ENCODE measurements around the gene POU2F1. TPM values are rescaled to one million over a fixed set of nuclear protein-coding genes. Genes with fewer than 3 reads are reported as not detected.

Gene POU2F1
- total and polyA plus RNA-seq, 4 donors = 1.1 to 28.6 (median 13.7) TPM

- Histone ChIP-seq H3K27me3 (ENCODE audit: control insufficient read depth in 1 of 2, insufficient read depth in 2 of 2, low read length in 1 of 2) (no peaks in the 10 kb centered on the region), H3K27ac (ENCODE audit: low read depth in 1 of 2, low read length in 2 of 2) (no peak overlapping the region), H3K4me3 (ENCODE audit: low read length in 2 of 2) (no peak overlapping the region), H3K4me1 (ENCODE audit: control insufficient read depth in 1 of 2, insufficient read depth in 2 of 2, low read length in 2 of 2) (peaks cover 0 to 2% of the 10 kb centered on the region in 2 donors), H3K36me3 (ENCODE audit: control insufficient read depth in 1 of 2, insufficient read depth in 2 of 2, low read length in 1 of 2) (no peaks in the 10 kb centered on the region), H3K9me3 (ENCODE audit: control insufficient read depth, low read length) (no peaks in the 10 kb centered on the region)
- DNase-seq = no peak
- 96 to 98% methylated on average over 5 of the region's 5 CpGs for WGBS, 2 donors
- no peak for ATAC-seq (ENCODE audit: low FRiP score)
- intact Hi-C loops (cut with DNase I) = no loop called here
Measured at GRCh38 chr1:167278497-167278896, 57.8 kb downstream of the POU2F1 start.

- WGBS, 2 donors = 91 to 94% methylated on average over 3 of the region's 3 CpGs
- H3K27me3 ChIP-seq (ENCODE audit: control insufficient read depth in 1 of 2, insufficient read depth in 2 of 2, low read length in 1 of 2) = no peaks in the 10 kb centered on the region
- H3K27ac ChIP-seq (ENCODE audit: low read depth in 1 of 2, low read length in 2 of 2) = no peak overlapping the region
- no peak overlapping the region for H3K4me3 ChIP-seq (ENCODE audit: low read length in 2 of 2)
- H3K36me3 ChIP-seq (ENCODE audit: control insufficient read depth in 1 of 2, insufficient read depth in 2 of 2, low read length in 1 of 2) = no peaks in the 10 kb centered on the region
- no peaks in the 10 kb centered on the region for H3K9me3 ChIP-seq (ENCODE audit: control insufficient read depth, low read length)
- intact Hi-C loops (cut with DNase I) = no loop called here
- ATAC-seq (ENCODE audit: low FRiP score) (no peak), DNase-seq (no peak)
- H3K4me1 ChIP-seq (ENCODE audit: control insufficient read depth in 1 of 2, insufficient read depth in 2 of 2, low read length in 2 of 2) = peaks cover 0 to 2% of the 10 kb centered on the region in 2 donors
Measured at GRCh38 chr1:167280912-167281311, 60.2 kb downstream of the POU2F1 start.

GRCh38 chr1:167288390-167289074 is 67.8 kb downstream of the POU2F1 start:
- DNase-seq (no peak), ATAC-seq (ENCODE audit: low FRiP score) (no peak)
- Histone ChIP-seq H3K9me3 (ENCODE audit: control insufficient read depth, low read length) (no peaks in the 10 kb centered on the region), H3K36me3 (ENCODE audit: control insufficient read depth in 1 of 2, insufficient read depth in 2 of 2, low read length in 1 of 2) (no peaks in the 10 kb centered on the region), H3K4me1 (ENCODE audit: control insufficient read depth in 1 of 2, insufficient read depth in 2 of 2, low read length in 2 of 2) (peaks cover 2 to 3% of the 10 kb centered on the region in 2 donors), H3K27ac (ENCODE audit: low read depth in 1 of 2, low read length in 2 of 2) (no peak overlapping the region), H3K27me3 (ENCODE audit: control insufficient read depth in 1 of 2, insufficient read depth in 2 of 2, low read length in 1 of 2) (no peaks in the 10 kb centered on the region), H3K4me3 (ENCODE audit: low read length in 2 of 2) (no peak overlapping the region)
- intact Hi-C loops (cut with DNase I) = no loop called here
- WGBS, 2 donors = 89 to 90% methylated on average over 3 of the region's 3 CpGs

GRCh38 chr1:167289075-167289442 is 68.4 kb downstream of the POU2F1 start:
- H3K27ac ChIP-seq (ENCODE audit: low read depth in 1 of 2, low read length in 2 of 2) = no peak overlapping the region
- no peaks in the 10 kb centered on the region for H3K27me3 ChIP-seq (ENCODE audit: control insufficient read depth in 1 of 2, insufficient read depth in 2 of 2, low read length in 1 of 2)
- no peak overlapping the region for H3K4me3 ChIP-seq (ENCODE audit: low read length in 2 of 2)
- intact Hi-C loops (cut with DNase I) = no loop called here
- WGBS, 2 donors = 89 to 93% methylated on average over 1 of the region's 1 CpG
- ATAC-seq (ENCODE audit: low FRiP score) (no peak), DNase-seq (no peak)
- H3K9me3 ChIP-seq (ENCODE audit: control insufficient read depth, low read length) = no peaks in the 10 kb centered on the region
- H3K36me3 ChIP-seq (ENCODE audit: control insufficient read depth in 1 of 2, insufficient read depth in 2 of 2, low read length in 1 of 2) = no peaks in the 10 kb centered on the region
- peaks cover 2 to 3% of the 10 kb centered on the region in 2 donors for H3K4me1 ChIP-seq (ENCODE audit: control insufficient read depth in 1 of 2, insufficient read depth in 2 of 2, low read length in 2 of 2)

DNA sequence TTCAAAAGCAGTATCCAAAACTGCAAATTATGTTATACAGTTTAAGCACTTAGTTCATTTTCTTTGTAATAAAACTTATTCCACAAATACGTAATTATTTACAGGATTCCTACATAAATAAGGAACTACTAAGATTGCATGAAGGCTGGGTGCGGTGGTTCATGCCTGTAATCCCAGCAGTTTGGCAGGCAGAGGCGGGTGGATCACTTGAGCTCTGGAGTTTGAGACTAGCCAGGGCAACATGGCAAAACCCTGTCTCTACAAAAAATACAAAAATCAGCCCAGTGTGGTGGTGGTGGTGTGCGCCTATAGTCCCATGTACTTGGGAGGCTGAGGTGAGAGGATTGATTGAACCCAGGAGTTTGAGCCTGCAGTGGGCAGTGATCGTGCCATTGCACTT is 69.3 kb downstream of the POU2F1 start:
- intact Hi-C loops (cut with DNase I) = no loop called here
- WGBS, 2 donors = 95% methylated on average over 5 of the region's 5 CpGs
- Histone ChIP-seq H3K27me3 (ENCODE audit: control insufficient read depth in 1 of 2, insufficient read depth in 2 of 2, low read length in 1 of 2) (no peaks in the 10 kb centered on the region), H3K4me1 (ENCODE audit: control insufficient read depth in 1 of 2, insufficient read depth in 2 of 2, low read length in 2 of 2) (peaks cover 2 to 3% of the 10 kb centered on the region in 2 donors), H3K36me3 (ENCODE audit: control insufficient read depth in 1 of 2, insufficient read depth in 2 of 2, low read length in 1 of 2) (no peaks in the 10 kb centered on the region), H3K4me3 (ENCODE audit: low read length in 2 of 2) (no peak overlapping the region), H3K27ac (ENCODE audit: low read depth in 1 of 2, low read length in 2 of 2) (no peak overlapping the region), H3K9me3 (ENCODE audit: control insufficient read depth, low read length) (no peaks in the 10 kb centered on the region)
- no peak for DNase-seq
- no peak for ATAC-seq (ENCODE audit: low FRiP score)

DNA sequence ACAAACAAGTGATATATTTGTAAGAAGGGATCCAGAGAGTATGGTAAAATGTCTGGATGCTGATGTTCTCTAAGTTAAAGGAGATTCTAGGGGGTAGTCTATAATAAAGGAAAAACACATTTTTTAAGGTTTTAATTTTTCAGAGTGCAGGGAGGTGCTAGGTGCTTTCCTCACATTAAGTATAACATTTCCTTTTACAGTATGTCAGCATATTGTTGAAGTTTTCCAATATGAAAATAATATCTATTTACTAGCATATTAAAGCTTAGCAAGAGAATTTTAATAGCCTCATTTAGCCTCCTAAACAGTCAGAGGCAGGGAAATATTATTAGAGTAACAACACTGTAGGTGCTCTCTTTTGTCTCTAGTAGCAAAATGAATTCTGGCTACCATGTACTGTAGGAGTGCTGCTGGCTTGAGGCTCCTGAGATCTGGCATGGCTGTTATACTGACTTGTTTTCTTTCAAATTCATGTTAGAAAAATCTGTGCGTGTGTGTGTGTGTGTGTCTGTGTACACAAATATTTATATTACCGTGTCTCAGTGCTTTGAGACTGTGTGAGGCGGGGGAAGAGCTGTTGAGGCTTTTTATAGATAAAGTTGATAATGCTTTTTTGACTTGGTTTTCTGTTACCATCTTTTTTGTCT is 71.0 kb downstream of the POU2F1 start:
- no peaks in the 10 kb centered on the region for H3K36me3 ChIP-seq (ENCODE audit: control insufficient read depth in 1 of 2, insufficient read depth in 2 of 2, low read length in 1 of 2)
- 24 to 30% methylated on average over 3 of the region's 3 CpGs for WGBS, 2 donors

GRCh38 chr1:167292216-167292615 is 71.5 kb downstream of the POU2F1 start:
- Histone ChIP-seq H3K36me3 (ENCODE audit: control insufficient read depth in 1 of 2, insufficient read depth in 2 of 2, low read length in 1 of 2) (no peaks in the 10 kb centered on the region), H3K27me3 (ENCODE audit: control insufficient read depth in 1 of 2, insufficient read depth in 2 of 2, low read length in 1 of 2) (no peaks in the 10 kb centered on the region), H3K9me3 (ENCODE audit: control insufficient read depth, low read length) (no peaks in the 10 kb centered on the region), H3K27ac (ENCODE audit: low read depth in 1 of 2, low read length in 2 of 2) (no peak overlapping the region), H3K4me3 (ENCODE audit: low read length in 2 of 2) (no peak overlapping the region), H3K4me1 (ENCODE audit: control insufficient read depth in 1 of 2, insufficient read depth in 2 of 2, low read length in 2 of 2) (peaks cover 2 to 3% of the 10 kb centered on the region in 2 donors)
- ATAC-seq (ENCODE audit: low FRiP score) = no peak
- DNase-seq = no peak
- intact Hi-C loops (cut with DNase I) = no loop called here

More for the DNA sequence above, 71.0 kb downstream of the POU2F1 start:
- intact Hi-C loops (cut with DNase I) = no loop called here
- no peak overlapping the region for H3K4me3 ChIP-seq (ENCODE audit: low read length in 2 of 2)
- H3K27me3 ChIP-seq (ENCODE audit: control insufficient read depth in 1 of 2, insufficient read depth in 2 of 2, low read length in 1 of 2) = no peaks in the 10 kb centered on the region
- no peak overlapping the region for H3K27ac ChIP-seq (ENCODE audit: low read depth in 1 of 2, low read length in 2 of 2)
- H3K9me3 ChIP-seq (ENCODE audit: control insufficient read depth, low read length) = no peaks in the 10 kb centered on the region
- H3K4me1 ChIP-seq (ENCODE audit: control insufficient read depth in 1 of 2, insufficient read depth in 2 of 2, low read length in 2 of 2) = peaks cover 2 to 3% of the 10 kb centered on the region in 2 donors
- DNase-seq = no peak
- no peak for ATAC-seq (ENCODE audit: low FRiP score)

DNA sequence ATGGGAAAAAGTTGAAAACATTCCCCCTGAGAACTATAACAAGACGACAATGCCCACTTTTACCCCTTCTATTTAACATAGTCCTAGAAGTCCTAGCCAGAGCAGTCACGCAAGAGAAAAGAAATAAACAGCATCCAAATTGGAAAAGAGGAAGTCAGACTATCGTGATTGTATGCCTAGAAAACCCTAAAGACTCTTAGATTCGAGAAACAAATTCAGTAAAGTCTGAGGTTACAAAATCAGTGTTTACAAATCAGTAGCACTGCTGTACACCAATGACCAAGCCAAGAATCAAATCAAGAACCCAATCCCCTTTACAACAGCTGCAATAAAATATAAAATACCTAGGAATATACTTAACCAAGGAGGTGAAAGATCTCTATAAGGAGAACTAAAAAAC is 72.4 kb downstream of the POU2F1 start:
- Histone ChIP-seq H3K36me3 (ENCODE audit: control insufficient read depth in 1 of 2, insufficient read depth in 2 of 2, low read length in 1 of 2) (no peaks in the 10 kb centered on the region), H3K4me1 (ENCODE audit: control insufficient read depth in 1 of 2, insufficient read depth in 2 of 2, low read length in 2 of 2) (peaks cover 2 to 3% of the 10 kb centered on the region in 2 donors), H3K27me3 (ENCODE audit: control insufficient read depth in 1 of 2, insufficient read depth in 2 of 2, low read length in 1 of 2) (no peaks in the 10 kb centered on the region), H3K9me3 (ENCODE audit: control insufficient read depth, low read length) (no peaks in the 10 kb centered on the region), H3K27ac (ENCODE audit: low read depth in 1 of 2, low read length in 2 of 2) (no peak overlapping the region), H3K4me3 (ENCODE audit: low read length in 2 of 2) (no peak overlapping the region)
- whole genome bisulfite sequencing, 2 donors = 95 to 97% methylated on average over 4 of the region's 4 CpGs
- DNase-seq = no peak
- no peak for ATAC-seq (ENCODE audit: low FRiP score)
- intact Hi-C loops (cut with DNase I) = no loop called here

DNA sequence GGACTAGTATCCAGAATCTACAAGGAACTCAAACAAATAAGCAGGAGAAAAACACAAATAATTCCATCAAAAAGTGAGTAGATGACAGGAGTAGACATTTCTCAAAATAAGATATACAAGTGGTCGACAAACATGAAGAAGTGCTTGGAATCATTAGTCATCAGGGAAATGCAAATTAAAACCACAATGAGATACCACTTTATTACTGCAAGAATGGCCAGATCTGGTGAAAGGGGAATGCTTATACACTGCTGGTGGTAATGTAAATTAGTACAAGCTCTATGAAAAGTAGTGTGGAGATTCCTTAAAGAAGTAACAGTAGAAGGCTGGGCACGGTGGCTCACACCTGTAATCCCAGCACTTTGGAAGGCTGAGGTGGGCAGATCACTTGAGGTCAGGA is 73.8 kb downstream of the POU2F1 start:
- H3K4me3 ChIP-seq (ENCODE audit: low read length in 2 of 2) = no peak overlapping the region
- no peak overlapping the region for H3K27ac ChIP-seq (ENCODE audit: low read depth in 1 of 2, low read length in 2 of 2)
- H3K9me3 ChIP-seq (ENCODE audit: control insufficient read depth, low read length) = no peaks in the 10 kb centered on the region
- ATAC-seq (ENCODE audit: low FRiP score) = no peak
- no peaks in the 10 kb centered on the region for H3K36me3 ChIP-seq (ENCODE audit: control insufficient read depth in 1 of 2, insufficient read depth in 2 of 2, low read length in 1 of 2)
- no peaks in the 10 kb centered on the region for H3K27me3 ChIP-seq (ENCODE audit: control insufficient read depth in 1 of 2, insufficient read depth in 2 of 2, low read length in 1 of 2)
- no peak for DNase-seq
- H3K4me1 ChIP-seq (ENCODE audit: control insufficient read depth in 1 of 2, insufficient read depth in 2 of 2, low read length in 2 of 2) = peaks cover 2 to 3% of the 10 kb centered on the region in 2 donors
- 89 to 94% methylated on average over 2 of the region's 2 CpGs for WGBS, 2 donors
- intact Hi-C loops (cut with DNase I) = no loop called here

Measured in aorta (tissue), 5 donors.